Fibroblast of the conjunctiva (primary cell): ENCODE data around the gene QRFP.

Experiments used
- DNase-seq: peaks from one replicate; pipeline ENCODE4 v3.0.0-alpha.2; 2010; ENCODE audit warnings: low read depth

QRFP gene

GRCh38 chr9:130904070-130905044 lies 7.7 kb upstream of the QRFP start:
- no peak for DNase-seq

DNA sequence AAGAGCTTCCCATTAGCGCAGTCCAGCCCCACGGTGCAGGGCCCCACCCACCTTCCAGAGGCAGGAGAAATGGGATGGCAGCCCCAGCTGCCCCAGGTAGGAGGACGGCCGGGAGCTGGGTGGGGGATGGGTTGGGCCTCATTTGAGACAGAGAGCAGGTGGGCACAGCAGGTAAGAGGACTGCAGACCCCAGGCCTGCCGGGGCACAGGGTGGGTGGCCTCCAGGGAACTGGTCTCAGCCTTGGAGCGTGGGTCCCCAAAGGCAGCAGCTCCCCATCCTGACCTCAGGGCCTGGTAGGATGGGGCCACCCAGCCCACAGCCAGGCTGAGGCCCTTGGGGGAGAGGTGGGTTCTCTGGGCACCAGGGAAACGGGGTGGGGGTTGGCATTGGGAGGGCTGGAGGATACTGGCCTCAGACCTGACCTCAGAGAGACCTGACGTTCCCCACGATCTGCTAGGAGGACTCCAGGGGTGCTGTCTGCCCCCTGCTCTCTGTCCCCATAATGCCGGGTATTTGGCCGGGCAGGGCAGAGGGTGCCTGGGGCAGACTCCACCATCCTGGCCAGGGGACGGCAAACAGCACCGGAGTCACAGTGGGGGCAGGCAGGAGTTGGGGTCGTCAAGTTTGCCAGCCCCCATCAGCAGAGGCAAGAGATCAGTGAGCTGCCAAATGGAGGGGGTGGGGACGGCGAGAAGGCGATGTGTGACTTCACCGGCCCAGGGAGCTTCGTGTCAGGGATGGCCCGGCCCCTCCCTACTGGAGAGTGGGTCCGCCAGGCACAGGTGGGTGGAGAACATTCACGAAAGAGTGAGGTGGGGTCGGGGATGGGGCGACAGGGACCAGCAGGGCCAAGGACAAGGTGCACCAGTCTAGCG lies 6.8 kb upstream of the QRFP start:
- DNase-seq: no peak

DNA sequence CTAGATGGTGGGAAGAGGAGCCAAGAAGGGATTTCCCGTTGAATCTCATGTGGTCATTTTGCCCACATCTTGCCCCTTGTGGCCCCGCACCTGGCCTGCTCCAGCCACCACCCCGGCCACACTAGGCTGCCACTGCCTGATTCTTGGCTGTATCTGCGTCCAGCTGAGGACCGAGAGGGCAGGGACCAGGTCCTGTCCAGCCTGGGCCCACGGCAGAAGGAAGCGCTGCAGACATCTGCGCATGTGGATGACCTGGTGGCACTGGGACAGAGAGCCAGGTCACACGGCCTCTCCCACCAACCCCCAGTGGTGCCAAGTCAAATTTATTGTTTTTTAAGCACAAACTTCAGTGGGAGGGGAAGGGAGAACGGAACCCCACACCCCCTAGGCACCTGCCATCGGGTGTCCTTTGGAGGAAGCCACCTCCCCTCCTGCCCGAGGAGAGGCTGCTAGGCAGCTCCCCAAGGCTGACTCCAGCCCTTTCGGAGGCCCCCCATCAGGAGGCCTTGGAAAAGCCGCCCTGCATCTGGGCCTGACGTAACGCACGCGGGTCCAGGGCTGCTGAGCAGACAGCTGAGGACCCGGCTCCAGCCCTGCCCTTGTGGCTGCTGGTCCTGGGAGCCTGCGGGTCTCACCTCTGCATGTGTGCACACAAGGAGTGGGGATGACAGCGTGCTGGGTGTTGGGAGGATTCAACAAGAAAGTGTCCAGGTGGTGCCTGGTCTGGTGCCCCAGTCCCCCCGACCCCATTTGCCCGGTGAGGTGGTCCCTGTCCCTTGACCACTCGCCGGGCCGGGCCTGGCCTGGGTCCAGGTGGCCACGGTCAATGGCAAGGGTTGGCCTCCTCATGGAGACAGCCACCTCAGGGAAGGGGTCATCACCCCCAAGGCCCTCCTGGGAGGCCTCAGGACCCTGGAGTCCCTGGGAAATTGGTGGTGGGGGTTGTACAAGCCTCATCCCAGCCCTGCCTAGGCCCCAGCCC lies 5.9 kb upstream of the QRFP start:
- no peak for DNase-seq

DNA sequence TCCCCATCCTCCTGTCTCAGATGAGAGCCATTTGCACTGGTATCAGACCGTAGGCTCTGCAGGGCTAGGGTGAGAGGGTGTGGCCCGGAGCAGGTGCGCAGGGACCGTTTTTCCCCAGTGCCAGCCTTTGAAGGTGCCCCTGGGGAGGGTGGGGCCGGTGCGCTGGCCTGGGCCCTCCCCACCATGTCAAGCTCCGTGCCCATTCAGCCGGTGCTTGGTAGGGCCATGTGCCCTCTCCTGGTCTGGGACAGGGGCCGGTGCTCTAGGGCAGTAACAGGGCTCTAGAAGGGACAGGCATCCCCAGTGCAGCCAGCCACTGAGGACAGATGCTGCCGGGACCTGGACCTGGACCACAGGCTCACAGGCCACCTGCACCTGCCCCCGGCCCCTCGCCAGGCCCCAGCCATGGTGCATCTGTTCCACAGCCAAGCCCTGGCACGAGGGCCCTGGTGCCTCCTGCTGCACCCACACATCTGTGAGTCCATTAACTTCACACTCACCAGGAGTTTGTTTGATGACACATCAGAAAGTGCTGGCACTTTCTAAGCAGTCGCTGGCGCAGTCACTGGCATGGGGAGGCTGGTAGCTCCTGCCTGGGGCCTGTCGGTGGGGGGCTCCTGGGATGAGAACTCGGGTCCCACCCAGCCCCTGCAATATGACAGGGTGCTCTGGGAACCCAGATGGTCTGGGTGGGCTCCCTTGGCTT lies 5.0 kb upstream of the QRFP start:
- no peak for DNase-seq

GRCh38 chr9:130900701-130901497 lies 4.3 kb upstream of the QRFP start:
- no peak for DNase-seq

DNA sequence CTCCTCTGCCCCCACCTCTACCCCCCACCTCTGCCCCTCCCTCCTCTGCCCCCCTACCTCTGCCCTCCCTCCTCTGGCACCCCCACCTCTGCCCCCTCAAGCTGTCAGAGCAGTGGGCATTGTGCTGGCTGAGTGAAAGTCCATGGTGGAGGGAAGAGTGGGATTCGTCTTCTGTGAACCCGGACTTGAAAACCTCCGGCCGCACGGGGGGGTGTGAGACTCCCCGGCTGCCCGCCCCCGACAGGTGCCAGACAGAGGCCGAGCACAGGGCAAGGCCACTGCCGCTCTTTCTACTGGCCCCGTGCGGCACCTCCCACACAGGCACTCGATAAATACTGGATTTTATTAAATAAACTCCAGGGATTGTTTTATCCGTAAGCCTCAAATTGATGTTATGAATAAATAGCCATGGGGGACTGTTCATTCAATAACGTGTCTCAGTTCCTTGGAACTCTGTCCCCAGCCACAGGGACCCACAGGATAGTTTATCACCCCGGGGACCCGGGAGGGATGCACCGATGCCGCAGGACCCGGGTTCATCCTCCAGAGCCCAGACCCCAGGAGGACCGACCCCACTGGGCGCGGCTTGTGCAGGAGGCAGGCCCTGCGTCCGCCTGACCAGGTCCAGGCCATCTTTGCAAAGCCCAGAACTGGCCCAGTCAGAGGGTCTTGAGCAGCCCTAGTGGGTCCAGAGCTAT lies 2.6 kb upstream of the QRFP start:
- DNase-seq: no peak

DNA sequence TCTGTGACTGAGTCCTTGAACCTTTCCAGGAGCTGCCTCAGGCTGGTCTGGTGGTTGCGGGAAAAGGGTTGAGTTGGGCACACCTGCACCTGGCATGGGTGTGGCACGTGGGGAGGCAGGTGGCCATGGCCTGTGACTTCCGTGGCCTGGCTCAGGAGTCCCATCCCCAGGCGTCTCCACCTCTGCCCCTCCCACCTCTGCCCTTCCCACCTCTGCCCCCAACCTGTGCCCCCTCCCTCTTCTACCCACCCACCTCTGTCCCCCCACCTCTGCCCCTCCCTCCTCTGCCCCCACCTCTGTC lies 1.9 kb upstream of the QRFP start:
- DNase-seq: no peak

GRCh38 chr9:130897848-130898551 lies 1.4 kb upstream of the QRFP start:
- no peak for DNase-seq

DNA sequence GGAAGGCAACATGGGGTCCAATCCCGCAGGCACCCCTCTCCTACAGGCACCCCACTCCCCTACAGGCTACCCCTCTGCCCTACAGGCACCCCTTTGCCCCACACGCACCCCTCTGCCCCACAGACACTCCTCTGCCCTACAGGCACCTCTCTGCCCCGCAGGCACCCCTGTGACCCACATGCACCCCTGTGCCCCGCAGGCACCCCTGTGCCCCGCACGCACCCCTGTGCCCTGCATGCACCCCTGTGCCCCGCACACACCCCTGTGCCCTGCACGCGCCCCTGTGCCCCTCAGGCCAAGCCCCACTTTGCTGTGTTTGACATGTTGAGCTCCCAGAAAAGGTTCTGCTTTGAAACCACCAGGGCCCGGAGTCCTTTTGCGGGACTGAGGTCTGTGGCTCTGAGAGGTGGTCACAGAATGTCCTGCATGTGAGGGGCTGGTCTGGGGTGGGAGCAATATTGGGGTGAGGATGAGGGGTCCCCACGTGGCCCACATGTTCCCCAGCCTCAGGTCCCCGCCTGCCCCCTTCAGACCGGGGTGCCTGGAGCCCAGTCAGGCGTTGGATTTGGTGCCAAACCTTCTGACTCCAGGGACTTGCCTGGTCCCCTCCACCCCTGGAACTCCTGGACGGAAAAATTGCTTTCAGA lies 616 bp upstream of the QRFP start:
- DNase-seq: no peak

- DNase-seq: no peak
These were observed 955 bp downstream of the QRFP start for GRCh38 chr9:130895481-130896232.

DNA sequence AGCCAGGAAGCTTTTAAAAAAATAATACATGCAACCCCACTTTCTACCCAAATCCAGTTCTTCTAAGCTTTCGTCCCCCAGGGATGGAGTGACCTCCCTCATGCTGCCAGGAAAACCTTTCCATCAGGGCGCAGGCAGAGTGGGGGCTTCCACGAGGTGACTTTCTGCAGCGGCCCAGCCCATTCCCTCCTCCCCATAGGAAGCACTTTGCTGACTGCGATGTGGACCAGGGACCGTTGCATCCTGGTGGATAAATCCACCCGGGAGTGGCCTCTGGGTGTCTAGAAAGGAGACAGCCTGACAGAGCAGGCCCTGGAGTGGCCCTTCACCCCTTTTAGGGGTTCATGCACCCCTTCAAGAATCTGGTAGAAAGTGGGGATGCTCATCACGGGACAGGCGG lies 1.6 kb downstream of the QRFP start:
- DNase-seq: no peak

DNA sequence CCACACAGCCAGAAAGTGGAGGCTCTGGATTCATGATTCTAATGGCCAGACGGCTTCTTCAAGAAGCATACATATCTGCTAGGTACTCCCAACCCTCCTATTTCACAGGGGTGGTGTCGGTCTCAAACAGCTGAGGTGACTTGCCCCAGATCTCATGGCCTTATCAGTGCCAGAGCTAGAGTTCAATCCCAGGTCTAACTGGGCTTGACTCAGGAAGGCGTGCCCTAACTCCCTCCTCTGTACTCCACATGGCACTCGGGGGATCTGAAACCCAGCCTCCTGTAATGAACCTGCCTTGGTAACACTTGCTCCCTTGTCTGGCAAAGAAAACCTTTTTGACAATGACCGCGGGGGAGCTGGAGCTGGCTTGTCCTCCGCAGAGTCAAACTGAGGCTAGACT lies 2.1 kb downstream of the QRFP start:
- DNase-seq: no peak

DNA sequence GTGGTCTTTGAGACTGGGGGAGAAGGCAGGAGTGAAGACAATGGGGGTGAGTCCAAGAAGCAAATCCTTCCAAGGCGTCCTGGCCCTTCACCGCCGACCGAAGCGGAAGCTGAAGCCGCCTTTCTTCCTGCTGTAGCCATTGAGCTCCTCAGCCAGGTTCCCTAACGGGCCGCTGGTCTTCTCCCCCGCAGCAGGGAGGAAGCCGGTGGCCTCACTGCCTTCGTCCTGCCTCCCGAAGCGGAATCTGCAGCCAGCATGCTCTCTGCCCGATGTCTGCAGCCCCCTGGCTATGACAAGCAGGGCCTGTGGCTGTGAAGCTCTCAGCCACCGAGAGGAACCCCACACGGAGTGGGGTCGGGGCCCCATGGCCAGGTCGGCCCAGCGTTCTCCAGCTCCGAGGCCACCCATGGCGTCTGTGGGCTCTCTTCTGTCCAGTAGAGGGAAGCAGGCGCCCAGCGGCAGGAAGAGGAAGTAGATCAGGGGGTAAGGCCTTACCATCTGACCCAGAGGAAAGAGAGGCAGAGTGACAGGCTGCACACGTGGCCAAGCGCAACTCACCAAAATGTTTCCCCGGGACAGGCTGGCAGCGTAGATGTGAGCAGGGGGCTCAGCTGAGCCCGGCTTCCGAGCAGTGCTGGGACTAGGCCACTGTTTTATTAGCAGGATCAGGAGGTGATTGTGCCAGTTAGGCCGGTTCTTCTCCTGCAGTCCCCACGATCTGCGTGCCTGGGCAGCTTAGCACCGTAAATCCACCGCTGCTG lies 3.1 kb downstream of the QRFP start:
- no peak for DNase-seq

DNA sequence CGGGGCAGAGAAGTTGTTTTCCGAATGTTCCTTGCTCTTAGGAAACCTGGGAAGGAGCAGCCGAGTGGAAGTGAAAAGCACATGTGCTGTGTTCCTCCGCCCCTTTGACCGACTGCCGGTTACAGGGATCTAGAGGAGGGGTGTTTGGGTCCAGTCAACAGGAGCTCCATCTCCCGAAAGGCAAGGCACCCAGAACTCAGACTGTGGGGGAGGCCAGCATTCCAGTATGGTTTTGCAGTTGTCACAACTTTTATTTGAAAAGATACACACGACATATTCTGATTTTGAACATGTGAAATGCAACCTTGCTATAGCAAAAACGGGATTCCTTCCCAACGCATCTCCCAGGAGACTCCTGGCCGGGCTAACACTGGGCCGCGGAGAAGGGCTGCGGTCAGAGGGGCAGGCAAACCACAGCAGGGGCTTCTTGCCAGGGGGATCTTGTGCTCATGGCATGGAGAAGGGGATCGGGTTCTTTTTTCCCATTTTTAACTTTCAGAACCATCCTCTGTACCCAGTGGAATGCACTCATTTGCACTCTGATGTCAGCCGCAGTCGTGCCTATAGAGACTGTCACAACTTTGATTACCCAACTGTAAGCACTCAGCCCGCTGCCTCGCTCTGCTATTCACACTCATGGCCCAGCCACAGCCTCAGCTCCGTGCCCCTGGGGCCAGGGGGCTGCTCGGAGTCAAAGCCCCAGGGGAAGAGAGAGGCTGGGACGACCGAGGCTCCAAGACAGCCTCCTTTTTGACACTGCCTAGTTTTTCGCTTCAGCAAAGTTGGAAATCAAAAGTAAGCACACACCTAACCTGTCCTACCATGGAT lies 3.9 kb downstream of the QRFP start:
- DNase-seq: no peak

- DNase-seq: no peak
These were observed 4.7 kb downstream of the QRFP start for GRCh38 chr9:130891688-130892476.
